ENCODE measurements around the gene EXOC3L4.
A peak's percentile ranks its signal among the peaks of the same experiment; 100 is the strongest.

Gene EXOC3L4

DNA sequence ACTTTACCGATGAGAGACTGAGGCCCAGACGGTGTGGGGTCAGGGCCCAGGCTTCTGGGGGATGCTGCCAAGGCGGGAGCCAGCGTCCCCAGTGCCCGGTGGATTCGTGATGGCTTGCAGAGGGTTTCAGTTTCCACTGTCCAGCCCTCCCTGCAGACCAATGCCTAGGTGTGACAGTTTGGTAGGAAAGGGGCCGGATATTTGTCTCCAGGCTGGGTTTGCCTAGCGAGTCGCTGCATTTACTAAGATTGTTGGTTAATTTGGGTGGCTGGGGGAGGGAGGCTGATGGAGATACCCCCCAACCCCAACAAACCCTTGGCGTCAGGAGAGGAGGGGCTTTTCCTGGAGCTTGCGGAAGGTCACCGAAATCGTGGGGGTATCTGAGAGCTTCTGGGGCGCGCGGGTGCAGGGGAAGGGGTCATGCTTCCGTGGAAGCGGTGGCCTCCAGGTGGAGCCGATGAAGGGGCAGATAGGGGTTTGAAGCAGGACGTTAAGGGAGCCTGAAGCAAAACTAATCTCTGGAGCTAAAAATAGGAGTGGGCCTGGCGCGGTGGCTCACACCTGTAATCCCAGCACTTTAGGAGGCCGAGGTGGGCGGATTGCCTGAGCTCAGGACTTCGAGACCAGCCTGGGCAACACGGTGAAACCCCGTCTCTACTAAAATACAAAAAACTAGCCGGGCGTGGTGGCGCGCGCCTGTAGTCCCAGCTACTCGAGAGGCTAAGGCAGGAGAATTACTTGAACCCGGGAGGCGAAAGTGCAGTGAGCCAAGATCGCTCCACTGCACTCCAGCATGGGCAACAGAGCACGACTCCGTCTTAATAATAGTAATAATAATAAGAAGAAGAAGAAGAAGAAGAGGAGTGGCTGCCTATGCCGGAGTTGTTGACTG is 36.1 kb upstream of the EXOC3L4 start:
- Histone ChIP-seq H3K4me3 (ENCODE audit: low read length in 2 of 2) (peak overlapping the region; percentile 79 to 83), H3K36me3 (ENCODE audit: control insufficient read depth in 2 of 2, insufficient read depth in 2 of 2, low read length in 2 of 2) (no peaks in the 10 kb centered on the region), H3K4me1 (ENCODE audit: control insufficient read depth, insufficient read depth, low read length) (peaks cover 29% of the 10 kb centered on the region), H3K27me3 (ENCODE audit: control insufficient read depth in 1 of 2, insufficient read depth in 2 of 2, low read length in 2 of 2) (no peaks in the 10 kb centered on the region), H3K9ac (ENCODE audit: low read length in 2 of 2) (peak overlapping the region; percentile 65 to 71), H3K9me3 (ENCODE audit: control insufficient read depth in 2 of 2, low read length in 2 of 2) (no peaks in the 10 kb centered on the region), H3K27ac (ENCODE audit: low read length) (no peak overlapping the region)

DNA sequence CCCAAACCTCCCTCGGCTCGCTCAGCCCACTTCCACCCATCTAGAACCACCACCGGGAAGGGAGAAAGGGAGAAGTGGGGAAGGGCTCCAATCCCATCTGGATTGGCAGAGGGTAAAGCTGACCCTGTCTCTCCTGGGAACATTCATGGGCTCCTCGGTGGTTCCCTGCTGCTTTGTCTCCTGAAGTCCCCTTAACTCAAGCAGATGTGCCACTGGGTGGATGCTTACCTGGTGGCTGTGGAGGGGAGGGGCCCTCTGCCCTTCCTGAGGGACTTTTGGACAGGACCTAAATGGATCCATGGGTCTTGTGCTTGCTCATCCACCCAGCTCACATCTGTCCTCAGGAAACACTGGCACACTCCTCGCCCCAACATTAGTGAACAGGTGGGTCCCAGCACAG is 35.0 kb upstream of the EXOC3L4 start:
- no peak overlapping the region for H3K9ac ChIP-seq (ENCODE audit: low read length in 2 of 2)
- no peak overlapping the region for H3K4me3 ChIP-seq (ENCODE audit: low read length in 2 of 2)
- H3K27ac ChIP-seq (ENCODE audit: low read length) = no peak overlapping the region

DNA sequence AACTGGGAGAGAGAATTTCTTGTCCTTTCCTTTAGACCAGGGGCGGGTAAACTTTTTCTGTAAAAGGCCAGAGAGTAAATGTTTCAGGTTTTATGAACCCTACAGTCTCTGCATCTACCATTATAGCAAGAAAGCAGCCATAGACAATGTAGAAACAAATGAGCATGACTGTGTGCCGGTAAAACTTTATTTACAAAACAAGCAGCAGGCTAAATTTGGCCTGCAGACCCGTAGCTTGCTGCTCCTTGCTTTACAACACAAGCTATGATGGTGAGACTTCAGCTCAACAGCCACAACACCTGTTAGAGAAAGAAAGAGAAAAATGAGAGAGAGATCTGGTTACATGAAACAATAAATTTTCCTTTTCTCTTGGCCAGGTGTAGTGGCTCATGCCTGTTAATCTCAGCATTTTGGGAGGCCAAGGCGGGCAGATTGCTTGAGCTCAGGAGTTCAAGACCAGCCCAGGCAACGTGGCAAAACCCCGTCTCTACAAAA is 33.0 kb upstream of the EXOC3L4 start:
- no peaks in the 10 kb centered on the region for H3K9me3 ChIP-seq (ENCODE audit: control insufficient read depth in 2 of 2, low read length in 2 of 2)
- H3K27me3 ChIP-seq (ENCODE audit: control insufficient read depth in 1 of 2, insufficient read depth in 2 of 2, low read length in 2 of 2) = no peaks in the 10 kb centered on the region
- no peaks in the 10 kb centered on the region for H3K36me3 ChIP-seq (ENCODE audit: control insufficient read depth in 2 of 2, insufficient read depth in 2 of 2, low read length in 2 of 2)
- no peak overlapping the region for H3K4me3 ChIP-seq (ENCODE audit: low read length in 2 of 2)
- peaks cover 17% of the 10 kb centered on the region for H3K4me1 ChIP-seq (ENCODE audit: control insufficient read depth, insufficient read depth, low read length)
- H3K9ac ChIP-seq (ENCODE audit: low read length in 2 of 2) = no peak overlapping the region
- H3K27ac ChIP-seq (ENCODE audit: low read length) = no peak overlapping the region

More for the DNA sequence above, 35.0 kb upstream of the EXOC3L4 start:
- Histone ChIP-seq H3K36me3 (ENCODE audit: control insufficient read depth in 2 of 2, insufficient read depth in 2 of 2, low read length in 2 of 2) (no peaks in the 10 kb centered on the region), H3K4me1 (ENCODE audit: control insufficient read depth, insufficient read depth, low read length) (peaks cover 29% of the 10 kb centered on the region), H3K9me3 (ENCODE audit: control insufficient read depth in 2 of 2, low read length in 2 of 2) (no peaks in the 10 kb centered on the region), H3K27me3 (ENCODE audit: control insufficient read depth in 1 of 2, insufficient read depth in 2 of 2, low read length in 2 of 2) (no peaks in the 10 kb centered on the region)

DNA sequence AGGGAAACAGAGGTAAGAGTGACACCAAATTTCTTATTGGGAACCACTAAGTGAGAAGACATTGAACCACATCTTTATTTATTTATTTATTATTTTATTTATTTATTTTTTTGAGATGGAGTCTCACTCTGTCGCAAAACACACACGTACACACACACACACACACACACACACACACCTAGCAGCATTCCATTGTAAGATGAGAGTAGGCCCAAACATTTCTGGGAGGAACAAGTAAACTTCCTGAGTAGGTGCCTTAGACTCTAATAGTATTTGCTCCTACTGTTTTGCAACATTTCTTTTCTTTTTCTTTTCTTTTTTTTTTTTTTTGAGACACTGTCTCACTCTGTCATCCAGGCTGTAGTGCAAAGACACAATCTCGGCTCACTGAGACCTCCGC is 30.1 kb upstream of the EXOC3L4 start:
- H3K9me3 ChIP-seq (ENCODE audit: control insufficient read depth in 2 of 2, low read length in 2 of 2) = no peaks in the 10 kb centered on the region
- H3K4me1 ChIP-seq (ENCODE audit: control insufficient read depth, insufficient read depth, low read length) = peaks cover 7% of the 10 kb centered on the region
- H3K9ac ChIP-seq (ENCODE audit: low read length in 2 of 2) = no peak overlapping the region
- no peak overlapping the region for H3K27ac ChIP-seq (ENCODE audit: low read length)
- no peak overlapping the region for H3K4me3 ChIP-seq (ENCODE audit: low read length in 2 of 2)
- H3K36me3 ChIP-seq (ENCODE audit: control insufficient read depth in 2 of 2, insufficient read depth in 2 of 2, low read length in 2 of 2) = no peaks in the 10 kb centered on the region
- no peaks in the 10 kb centered on the region for H3K27me3 ChIP-seq (ENCODE audit: control insufficient read depth in 1 of 2, insufficient read depth in 2 of 2, low read length in 2 of 2)

DNA sequence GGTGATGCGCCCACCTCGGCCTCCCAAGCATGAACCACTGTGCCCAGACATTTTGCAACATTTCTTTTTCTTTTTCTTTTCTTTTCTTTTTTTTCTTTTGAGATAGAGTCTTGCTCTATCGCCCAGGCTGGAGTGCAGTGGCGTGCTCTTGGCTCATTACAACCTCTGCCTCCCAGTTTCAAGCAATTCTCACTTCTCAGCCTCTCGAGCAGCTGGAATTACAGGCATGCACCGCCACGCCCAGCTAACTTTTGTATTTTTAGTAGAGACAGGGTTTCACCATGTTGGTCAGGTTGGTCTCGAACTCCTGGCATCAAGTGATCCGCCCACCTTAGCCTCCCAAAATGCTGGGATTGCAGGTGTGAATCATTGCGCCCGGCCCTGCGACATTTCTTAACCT is 29.5 kb upstream of the EXOC3L4 start:
- Histone ChIP-seq H3K4me3 (ENCODE audit: low read length in 2 of 2) (no peak overlapping the region), H3K9ac (ENCODE audit: low read length in 2 of 2) (no peak overlapping the region), H3K9me3 (ENCODE audit: control insufficient read depth in 2 of 2, low read length in 2 of 2) (no peaks in the 10 kb centered on the region), H3K27ac (ENCODE audit: low read length) (no peak overlapping the region), H3K4me1 (ENCODE audit: control insufficient read depth, insufficient read depth, low read length) (peaks cover 3% of the 10 kb centered on the region), H3K27me3 (ENCODE audit: control insufficient read depth in 1 of 2, insufficient read depth in 2 of 2, low read length in 2 of 2) (no peaks in the 10 kb centered on the region), H3K36me3 (ENCODE audit: control insufficient read depth in 2 of 2, insufficient read depth in 2 of 2, low read length in 2 of 2) (no peaks in the 10 kb centered on the region)

DNA sequence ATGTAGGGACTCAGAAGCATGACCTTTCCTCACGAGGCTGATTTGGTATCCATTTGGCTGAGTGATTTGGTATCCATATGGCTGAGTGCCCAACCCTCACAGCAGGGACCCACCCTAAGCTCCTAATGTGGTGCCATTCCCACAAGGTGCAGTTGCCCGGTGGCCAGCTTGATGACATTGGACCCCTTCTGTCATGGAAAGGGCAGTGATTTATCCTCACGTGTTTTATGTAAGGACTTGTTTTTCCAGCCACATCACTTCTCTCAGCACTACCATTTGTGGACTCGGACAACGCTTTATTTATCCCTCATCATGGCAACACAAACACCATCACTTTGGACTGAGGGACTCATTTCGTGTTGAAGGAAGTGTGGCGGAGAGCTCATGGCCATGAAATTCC is 28.7 kb upstream of the EXOC3L4 start:
- H3K36me3 ChIP-seq (ENCODE audit: control insufficient read depth in 2 of 2, insufficient read depth in 2 of 2, low read length in 2 of 2) = no peaks in the 10 kb centered on the region
- H3K4me1 ChIP-seq (ENCODE audit: control insufficient read depth, insufficient read depth, low read length) = peaks cover 3% of the 10 kb centered on the region
- H3K9me3 ChIP-seq (ENCODE audit: control insufficient read depth in 2 of 2, low read length in 2 of 2) = no peaks in the 10 kb centered on the region
- H3K27me3 ChIP-seq (ENCODE audit: control insufficient read depth in 1 of 2, insufficient read depth in 2 of 2, low read length in 2 of 2) = no peaks in the 10 kb centered on the region
- H3K4me3 ChIP-seq (ENCODE audit: low read length in 2 of 2) = no peak overlapping the region
- H3K27ac ChIP-seq (ENCODE audit: low read length) = no peak overlapping the region
- no peak overlapping the region for H3K9ac ChIP-seq (ENCODE audit: low read length in 2 of 2)

DNA sequence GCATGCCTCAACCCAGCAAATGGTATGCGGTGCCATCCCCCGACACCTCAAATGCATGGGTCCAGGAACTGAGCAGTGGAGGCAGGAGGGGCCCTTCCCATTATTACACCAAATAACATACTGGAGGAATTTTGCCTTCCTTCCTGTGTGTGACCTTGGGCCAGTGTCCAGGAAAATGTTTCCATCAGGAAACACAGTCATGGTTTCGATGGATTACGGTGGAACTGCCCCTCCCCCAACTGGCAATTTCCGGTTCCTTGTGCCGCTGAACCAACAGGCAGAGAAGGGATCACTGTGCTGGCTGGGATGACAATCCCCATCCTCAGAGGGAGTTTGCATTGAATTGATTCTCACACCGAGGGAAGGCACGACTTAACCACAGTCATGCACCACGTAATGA is 28.1 kb upstream of the EXOC3L4 start:
- H3K9me3 ChIP-seq (ENCODE audit: control insufficient read depth in 2 of 2, low read length in 2 of 2) = no peaks in the 10 kb centered on the region
- H3K4me3 ChIP-seq (ENCODE audit: low read length in 2 of 2) = no peak overlapping the region
- no peak overlapping the region for H3K9ac ChIP-seq (ENCODE audit: low read length in 2 of 2)
- H3K27me3 ChIP-seq (ENCODE audit: control insufficient read depth in 1 of 2, insufficient read depth in 2 of 2, low read length in 2 of 2) = no peaks in the 10 kb centered on the region
- H3K4me1 ChIP-seq (ENCODE audit: control insufficient read depth, insufficient read depth, low read length) = peaks cover 7% of the 10 kb centered on the region
- H3K27ac ChIP-seq (ENCODE audit: low read length) = no peak overlapping the region
- no peaks in the 10 kb centered on the region for H3K36me3 ChIP-seq (ENCODE audit: control insufficient read depth in 2 of 2, insufficient read depth in 2 of 2, low read length in 2 of 2)

DNA sequence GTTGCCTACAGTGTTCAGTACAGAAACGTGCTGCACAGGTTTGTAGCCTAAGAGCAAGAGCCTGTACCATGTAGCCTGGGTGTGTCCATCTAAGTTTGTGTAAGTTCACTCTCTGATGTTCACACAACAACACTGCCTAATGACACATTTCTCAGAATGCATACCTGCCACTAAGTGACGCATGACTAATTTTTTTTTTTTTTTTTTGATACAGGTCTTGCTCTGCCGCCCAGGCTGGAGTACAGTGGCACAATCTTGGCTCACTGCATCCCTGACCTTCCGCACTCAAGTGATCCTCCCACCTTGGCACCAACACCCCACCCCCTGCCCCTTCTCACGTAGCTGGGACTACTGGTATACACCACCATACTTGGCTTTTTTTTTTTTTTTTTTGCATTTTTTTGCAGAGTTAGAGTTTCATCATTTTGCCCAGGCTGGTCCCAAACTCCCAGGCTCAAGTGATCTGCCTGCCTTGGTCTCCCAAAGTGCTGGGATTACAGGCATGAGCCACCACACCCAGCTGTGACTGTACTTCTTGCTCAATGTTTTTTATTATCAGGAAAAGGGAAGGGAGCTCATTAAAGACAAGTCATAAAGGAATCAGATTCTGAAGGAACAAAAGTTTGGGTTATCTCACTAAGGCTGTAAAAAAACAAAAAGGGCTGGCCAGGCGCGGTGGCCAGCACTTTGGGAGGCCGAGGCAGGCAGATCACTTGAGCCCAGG is 27.1 kb upstream of the EXOC3L4 start:
- Histone ChIP-seq H3K4me3 (ENCODE audit: low read length in 2 of 2) (no peak overlapping the region), H3K36me3 (ENCODE audit: control insufficient read depth in 2 of 2, insufficient read depth in 2 of 2, low read length in 2 of 2) (no peaks in the 10 kb centered on the region), H3K27me3 (ENCODE audit: control insufficient read depth in 1 of 2, insufficient read depth in 2 of 2, low read length in 2 of 2) (no peaks in the 10 kb centered on the region), H3K9me3 (ENCODE audit: control insufficient read depth in 2 of 2, low read length in 2 of 2) (no peaks in the 10 kb centered on the region), H3K27ac (ENCODE audit: low read length) (no peak overlapping the region), H3K4me1 (ENCODE audit: control insufficient read depth, insufficient read depth, low read length) (peaks cover 7% of the 10 kb centered on the region), H3K9ac (ENCODE audit: low read length in 2 of 2) (no peak overlapping the region)

DNA sequence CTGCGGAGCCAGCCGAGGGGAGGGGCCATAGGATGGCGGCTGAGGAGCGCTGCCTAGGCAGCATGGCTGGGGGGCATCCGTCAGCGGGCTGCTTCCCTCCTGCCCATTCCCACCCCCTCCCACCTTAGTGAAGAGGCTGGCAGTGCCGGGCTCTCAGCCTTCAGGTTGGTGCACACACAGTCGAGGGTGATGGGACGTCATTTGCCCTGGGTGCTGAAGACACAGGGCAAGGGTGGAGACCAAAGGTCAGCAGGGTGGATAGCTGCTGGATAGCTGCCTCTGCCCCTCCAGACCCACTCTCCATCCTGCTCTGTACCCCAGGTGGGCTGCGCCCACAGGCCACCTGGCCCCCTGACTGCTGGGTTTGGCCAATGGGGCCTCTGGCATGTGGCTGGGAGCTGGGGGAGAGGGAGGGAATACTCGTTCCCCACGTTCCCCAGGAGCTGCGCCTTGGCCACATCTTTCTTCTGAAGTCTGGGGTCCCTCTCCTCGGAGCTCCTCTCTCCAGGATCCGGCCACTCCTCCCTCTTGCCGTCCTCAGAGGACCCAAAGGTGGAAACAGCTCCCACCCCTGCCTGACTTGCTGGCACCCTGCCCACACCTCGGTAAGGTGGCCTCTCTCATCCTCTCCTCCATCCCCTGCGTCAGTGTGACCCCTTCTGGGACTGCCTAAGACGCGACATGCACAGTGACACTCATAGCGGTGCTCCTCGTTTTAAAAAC is 26.0 kb upstream of the EXOC3L4 start:
- peaks cover 7% of the 10 kb centered on the region for H3K4me1 ChIP-seq (ENCODE audit: control insufficient read depth, insufficient read depth, low read length)
- no peak overlapping the region for H3K9ac ChIP-seq (ENCODE audit: low read length in 2 of 2)
- H3K27ac ChIP-seq (ENCODE audit: low read length) = no peak overlapping the region
- H3K9me3 ChIP-seq (ENCODE audit: control insufficient read depth in 2 of 2, low read length in 2 of 2) = no peaks in the 10 kb centered on the region
- H3K27me3 ChIP-seq (ENCODE audit: control insufficient read depth in 1 of 2, insufficient read depth in 2 of 2, low read length in 2 of 2) = no peaks in the 10 kb centered on the region
- no peaks in the 10 kb centered on the region for H3K36me3 ChIP-seq (ENCODE audit: control insufficient read depth in 2 of 2, insufficient read depth in 2 of 2, low read length in 2 of 2)
- H3K4me3 ChIP-seq (ENCODE audit: low read length in 2 of 2) = no peak overlapping the region

DNA sequence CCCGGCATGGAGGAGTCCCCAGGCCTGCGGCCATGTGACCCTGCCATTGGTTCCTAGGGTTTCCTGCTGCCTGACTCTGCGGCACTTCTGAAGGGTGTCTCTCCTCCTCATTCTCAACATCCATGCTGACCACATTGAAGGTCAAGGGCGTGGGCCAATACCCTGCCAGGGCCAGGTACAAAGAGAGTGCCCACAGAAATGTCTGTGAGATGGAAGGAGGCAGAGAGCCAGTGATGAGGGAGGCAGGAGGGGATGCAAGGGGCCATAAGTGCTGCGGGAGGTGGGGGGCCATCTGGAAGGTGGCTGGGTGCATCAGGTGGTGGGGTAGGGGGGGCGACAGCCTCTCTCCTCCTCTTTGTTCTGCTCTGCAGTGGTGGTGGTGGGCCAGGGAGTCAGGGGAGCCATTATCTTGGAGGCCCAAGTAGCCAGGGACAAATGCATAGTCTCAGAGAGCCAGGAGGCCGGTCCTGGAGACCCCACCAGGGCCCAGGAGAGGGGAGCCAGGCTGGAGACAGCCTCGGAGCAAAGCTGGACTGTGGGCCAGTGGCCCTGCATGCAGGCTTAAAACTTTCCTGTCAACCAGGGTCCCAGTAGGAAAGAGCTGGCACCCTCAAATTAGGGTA is 24.2 kb upstream of the EXOC3L4 start:
- Histone ChIP-seq H3K36me3 (ENCODE audit: control insufficient read depth in 2 of 2, insufficient read depth in 2 of 2, low read length in 2 of 2) (no peaks in the 10 kb centered on the region), H3K4me3 (ENCODE audit: low read length in 2 of 2) (no peak overlapping the region), H3K27ac (ENCODE audit: low read length) (no peak overlapping the region), H3K4me1 (ENCODE audit: control insufficient read depth, insufficient read depth, low read length) (peaks cover 18% of the 10 kb centered on the region), H3K27me3 (ENCODE audit: control insufficient read depth in 1 of 2, insufficient read depth in 2 of 2, low read length in 2 of 2) (no peaks in the 10 kb centered on the region), H3K9me3 (ENCODE audit: control insufficient read depth in 2 of 2, low read length in 2 of 2) (no peaks in the 10 kb centered on the region), H3K9ac (ENCODE audit: low read length in 2 of 2) (no peak overlapping the region)

Data from stomach smooth muscle (tissue), 2 donors.